ENCODE data around the gene PCGF3. TPM values are rescaled to one million over a fixed set of nuclear protein-coding genes. Genes with fewer than 3 reads are reported as not detected.

PCGF3 gene
- total and polyA plus RNA-seq, 4 donors, result 11.0 to 23.3 (median 14.3) TPM

DNA sequence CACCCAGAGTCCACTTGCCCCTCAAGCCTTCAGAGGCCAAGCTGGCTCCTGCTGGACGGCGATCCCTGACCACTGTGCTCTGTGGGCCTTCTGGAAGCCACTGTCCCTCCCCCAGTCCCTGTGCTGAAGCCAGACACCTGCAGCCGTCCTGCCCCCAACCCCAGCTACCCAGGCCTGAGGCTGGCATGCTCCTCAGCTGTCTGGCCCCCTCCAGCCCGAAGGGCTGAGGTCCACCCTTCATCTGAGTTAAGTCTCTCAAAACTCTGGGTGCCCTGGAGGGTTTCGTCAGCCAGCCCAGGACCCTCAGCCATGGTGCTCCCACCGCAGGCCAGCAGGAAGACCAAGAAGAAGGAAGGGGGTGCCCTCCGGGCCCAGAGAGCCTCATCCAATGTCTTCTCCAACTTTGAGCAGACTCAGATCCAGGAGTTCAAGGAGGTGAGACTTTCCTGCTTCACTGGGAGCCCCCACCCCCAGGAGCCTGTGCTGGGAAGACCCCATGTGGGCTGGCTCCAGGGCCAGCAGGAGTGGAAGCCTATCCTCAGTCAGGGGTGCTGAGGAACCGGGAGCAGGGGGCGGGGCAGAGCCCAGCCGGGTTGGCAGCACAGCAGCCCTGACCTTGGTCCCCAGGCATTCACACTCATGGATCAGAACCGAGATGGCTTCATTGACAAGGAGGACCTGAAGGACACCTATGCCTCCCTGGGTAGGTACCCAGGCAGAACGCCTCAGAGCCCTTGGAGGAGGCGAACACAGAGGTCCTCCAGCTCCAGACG lies 27.1 kb upstream of the PCGF3 start (continued):
- TF ChIP-seq FOXA2 (IDR thresholded peaks at IDR 0.05), result no peak

- DNase-seq (ENCODE audit: low spot score), result no peak
- TF ChIP-seq HNF4A (conservative IDR thresholded peaks at IDR 0.05), result no peak
- TF ChIP-seq JUND (IDR thresholded peaks at IDR 0.05), result no peak
- TF ChIP-seq RAD21 (IDR thresholded peaks at IDR 0.05), result no peak
- no peak for TF ChIP-seq FOXA2 (IDR thresholded peaks at IDR 0.05)
- TF ChIP-seq SP1 (IDR thresholded peaks at IDR 0.05), result no peak
- no peak for TF ChIP-seq ZBTB33 (IDR thresholded peaks at IDR 0.05)
- no peak for TF ChIP-seq HNF4G (IDR thresholded peaks at IDR 0.05)
- TF ChIP-seq FOXA1 (IDR thresholded peaks at IDR 0.05), result no peak
- no peak for TF ChIP-seq RXRA (IDR thresholded peaks at IDR 0.05)
- no peak for TF ChIP-seq NR2F2 (IDR thresholded peaks at IDR 0.05)
- TF ChIP-seq, protein P1, sequence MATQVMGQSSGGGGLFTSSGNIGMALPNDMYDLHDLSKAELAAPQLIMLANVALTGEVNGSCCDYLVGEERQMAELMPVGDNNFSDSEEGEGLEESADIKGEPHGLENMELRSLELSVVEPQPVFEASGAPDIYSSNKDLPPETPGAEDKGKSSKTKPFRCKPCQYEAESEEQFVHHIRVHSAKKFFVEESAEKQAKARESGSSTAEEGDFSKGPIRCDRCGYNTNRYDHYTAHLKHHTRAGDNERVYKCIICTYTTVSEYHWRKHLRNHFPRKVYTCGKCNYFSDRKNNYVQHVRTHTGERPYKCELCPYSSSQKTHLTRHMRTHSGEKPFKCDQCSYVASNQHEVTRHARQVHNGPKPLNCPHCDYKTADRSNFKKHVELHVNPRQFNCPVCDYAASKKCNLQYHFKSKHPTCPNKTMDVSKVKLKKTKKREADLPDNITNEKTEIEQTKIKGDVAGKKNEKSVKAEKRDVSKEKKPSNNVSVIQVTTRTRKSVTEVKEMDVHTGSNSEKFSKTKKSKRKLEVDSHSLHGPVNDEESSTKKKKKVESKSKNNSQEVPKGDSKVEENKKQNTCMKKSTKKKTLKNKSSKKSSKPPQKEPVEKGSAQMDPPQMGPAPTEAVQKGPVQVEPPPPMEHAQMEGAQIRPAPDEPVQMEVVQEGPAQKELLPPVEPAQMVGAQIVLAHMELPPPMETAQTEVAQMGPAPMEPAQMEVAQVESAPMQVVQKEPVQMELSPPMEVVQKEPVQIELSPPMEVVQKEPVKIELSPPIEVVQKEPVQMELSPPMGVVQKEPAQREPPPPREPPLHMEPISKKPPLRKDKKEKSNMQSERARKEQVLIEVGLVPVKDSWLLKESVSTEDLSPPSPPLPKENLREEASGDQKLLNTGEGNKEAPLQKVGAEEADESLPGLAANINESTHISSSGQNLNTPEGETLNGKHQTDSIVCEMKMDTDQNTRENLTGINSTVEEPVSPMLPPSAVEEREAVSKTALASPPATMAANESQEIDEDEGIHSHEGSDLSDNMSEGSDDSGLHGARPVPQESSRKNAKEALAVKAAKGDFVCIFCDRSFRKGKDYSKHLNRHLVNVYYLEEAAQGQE (IDR thresholded peaks at IDR 0.05), result no peak
- TF ChIP-seq, protein P2, sequence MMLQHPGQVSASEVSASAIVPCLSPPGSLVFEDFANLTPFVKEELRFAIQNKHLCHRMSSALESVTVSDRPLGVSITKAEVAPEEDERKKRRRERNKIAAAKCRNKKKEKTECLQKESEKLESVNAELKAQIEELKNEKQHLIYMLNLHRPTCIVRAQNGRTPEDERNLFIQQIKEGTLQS (IDR thresholded peaks at IDR 0.05), result no peak
- no peak for TF ChIP-seq EGR1 (IDR thresholded peaks at IDR 0.05; ENCODE audit: low read depth in 2 of 2)
- no peak for TF ChIP-seq TAF1 (conservative IDR thresholded peaks at IDR 0.05)
- no peak for TF ChIP-seq GABPA (IDR thresholded peaks at IDR 0.05 in 1 of 2, conservative IDR thresholded peaks at IDR 0.05 in 1 of 2)
- 92% methylated on average over 13 of the region's 13 CpGs for WGBS
Measured at GRCh38 chr4:679104-679481, 26.5 kb upstream of the PCGF3 start.

DNA sequence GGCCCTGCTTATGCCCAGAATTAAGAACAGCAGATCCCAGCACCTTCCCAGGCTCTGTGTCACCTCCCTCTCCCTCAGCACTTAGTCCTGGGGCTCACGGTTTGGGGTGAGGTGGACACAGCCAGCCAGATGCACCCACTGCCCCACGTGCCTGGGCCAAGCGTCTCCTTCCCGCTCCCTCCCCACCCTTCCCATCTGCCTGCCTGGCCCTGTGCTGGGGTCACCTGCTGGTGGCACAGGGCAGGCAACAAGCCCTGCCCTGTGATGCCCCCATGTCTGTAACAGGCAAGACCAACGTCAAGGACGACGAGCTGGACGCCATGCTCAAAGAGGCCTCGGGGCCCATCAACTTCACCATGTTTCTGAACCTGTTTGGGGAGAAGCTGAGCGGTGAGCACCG lies 26.0 kb upstream of the PCGF3 start:
- Histone ChIP-seq H3K27me3 (ENCODE audit: control insufficient read depth in 4 of 4, insufficient read depth in 4 of 4, low read length in 3 of 4) (no peaks in the 10 kb centered on the region), H3K4me1 (ENCODE audit: control insufficient read depth in 4 of 4, insufficient read depth in 4 of 4, low read length in 3 of 4) (peaks cover 7 to 24% (median 12%) of the 10 kb centered on the region in 4 donors)
- 90% methylated on average over 11 of the region's 11 CpGs for WGBS
- TF ChIP-seq CTCF (IDR thresholded peaks at IDR 0.05; ENCODE audit: low read depth, low read length, missing input control) (no peak), FOXA1 (IDR thresholded peaks at IDR 0.05) (no peak), ZBTB33 (IDR thresholded peaks at IDR 0.05) (no peak), SP1 (IDR thresholded peaks at IDR 0.05) (no peak), RAD21 (IDR thresholded peaks at IDR 0.05) (no peak), JUND (IDR thresholded peaks at IDR 0.05) (no peak)
- TF ChIP-seq, protein P1 (IDR thresholded peaks at IDR 0.05), result no peak

More at GRCh38 chr4:679104-679481, 26.5 kb upstream of the PCGF3 start:
- Histone ChIP-seq H3K4me1 (ENCODE audit: control insufficient read depth in 4 of 4, insufficient read depth in 4 of 4, low read length in 3 of 4) (peaks cover 7 to 24% (median 12%) of the 10 kb centered on the region in 4 donors), H3K9ac (ENCODE audit: low read depth in 1 of 2, low read length in 2 of 2) (no peak overlapping the region), H3K27me3 (ENCODE audit: control insufficient read depth in 4 of 4, insufficient read depth in 4 of 4, low read length in 3 of 4) (no peaks in the 10 kb centered on the region), H3K36me3 (ENCODE audit: control insufficient read depth in 4 of 4, insufficient read depth in 3 of 4, low read depth in 1 of 4, low read length in 3 of 4) (no peaks in the 10 kb centered on the region), H3K4me3 (ENCODE audit: low read depth in 1 of 3, low read length in 3 of 3) (no peak overlapping the region), H3K9me3 (ENCODE audit: control insufficient read depth in 4 of 4, low read length in 3 of 4) (no peaks in the 10 kb centered on the region), H3K27ac (ENCODE audit: low read depth in 1 of 2, low read length in 2 of 2) (no peak overlapping the region)

More for the DNA sequence above, 26.0 kb upstream of the PCGF3 start:
- H3K9me3 ChIP-seq (ENCODE audit: control insufficient read depth in 4 of 4, low read length in 3 of 4), result no peaks in the 10 kb centered on the region
- no peak overlapping the region for H3K27ac ChIP-seq (ENCODE audit: low read depth in 1 of 2, low read length in 2 of 2)
- no peak overlapping the region for H3K4me3 ChIP-seq (ENCODE audit: low read depth in 1 of 3, low read length in 3 of 3)
- no peaks in the 10 kb centered on the region for H3K36me3 ChIP-seq (ENCODE audit: control insufficient read depth in 4 of 4, insufficient read depth in 3 of 4, low read depth in 1 of 4, low read length in 3 of 4)
- no peak overlapping the region for H3K9ac ChIP-seq (ENCODE audit: low read depth in 1 of 2, low read length in 2 of 2)
- no peak for DNase-seq (ENCODE audit: low spot score)
